HUES6 (cell line): ENCODE results near the gene MPZL2.
A peak's percentile ranks its signal among the peaks of the same experiment; 100 is the strongest.

Source experiments
- H3K27ac ChIP-seq: 2 replicates; pipeline ENCODE4 v1.7.0; 2013; ENCODE audit warnings: low read depth, mild to moderate bottlenecking, low read length, inconsistent platforms
- H3K27me3 ChIP-seq: 2 replicates; pipeline ENCODE4 v1.6.1; 2013; ENCODE audit warnings: low read length; ENCODE audit not compliant: control insufficient read depth, insufficient read depth
- H3K36me3 ChIP-seq: 2 replicates; pipeline ENCODE4 v1.6.1; 2013; ENCODE audit warnings: low read length; ENCODE audit not compliant: control insufficient read depth, insufficient read depth
- H3K4me1 ChIP-seq: 2 replicates; pipeline ENCODE4 v1.6.1; 2013; ENCODE audit warnings: low read length; ENCODE audit not compliant: control insufficient read depth, insufficient read depth
- H3K4me3 ChIP-seq: 2 replicates; pipeline ENCODE4 v1.5.1; 2013; ENCODE audit warnings: low read depth, low read length
- H3K9ac ChIP-seq: one replicate; pipeline ENCODE4 v1.6.1; 2013; ENCODE audit warnings: mild to moderate bottlenecking, low read length
- H3K9me3 ChIP-seq: 2 replicates; pipeline ENCODE4 v1.6.1; 2013; ENCODE audit warnings: low read depth, low read length; ENCODE audit not compliant: control insufficient read depth, insufficient read depth

Gene MPZL2

GRCh38 chr11:118210323-118210722, 53.8 kb downstream of the MPZL2 start:
- Histone ChIP-seq H3K36me3 (no peaks in the 10 kb centered on the region), H3K9ac (no peak overlapping the region), H3K4me1 (peaks cover 44% of the 10 kb centered on the region), H3K27me3 (no peaks in the 10 kb centered on the region), H3K27ac (0 out of 2 replicates have a peak overlapping the region, but pooled peaks have one; percentile 1), H3K9me3 (no peaks in the 10 kb centered on the region), H3K4me3 (no peak overlapping the region)

GRCh38 chr11:118209033-118209432, 55.1 kb downstream of the MPZL2 start:
- Histone ChIP-seq H3K9ac (no peak overlapping the region), H3K4me3 (no peak overlapping the region), H3K27me3 (no peaks in the 10 kb centered on the region), H3K9me3 (no peaks in the 10 kb centered on the region), H3K36me3 (no peaks in the 10 kb centered on the region), H3K4me1 (peaks cover 38% of the 10 kb centered on the region), H3K27ac (no peak overlapping the region)

GRCh38 chr11:118207079-118207478, 57.0 kb downstream of the MPZL2 start:
- Histone ChIP-seq H3K27ac (no peak overlapping the region), H3K27me3 (0 out of 2 replicates have a peak, but pooled peaks cover 4% of the 10 kb centered on the region), H3K4me3 (no peak overlapping the region), H3K9me3 (no peaks in the 10 kb centered on the region), H3K4me1 (peaks cover 19% of the 10 kb centered on the region), H3K36me3 (no peaks in the 10 kb centered on the region), H3K9ac (no peak overlapping the region)

GRCh38 chr11:118206391-118207031, 57.6 kb downstream of the MPZL2 start:
- Histone ChIP-seq H3K4me3 (no peak overlapping the region), H3K4me1 (peaks cover 13% of the 10 kb centered on the region)

GRCh38 chr11:118205606-118206378, 58.3 kb downstream of the MPZL2 start:
- no peak overlapping the region for H3K4me3 ChIP-seq
- H3K27me3 ChIP-seq, result 0 out of 2 replicates have a peak, but pooled peaks cover 4% of the 10 kb centered on the region
- no peaks in the 10 kb centered on the region for H3K9me3 ChIP-seq
- H3K4me1 ChIP-seq, result peaks cover 6% of the 10 kb centered on the region
- no peak overlapping the region for H3K27ac ChIP-seq
- H3K9ac ChIP-seq, result no peak overlapping the region
- H3K36me3 ChIP-seq, result no peaks in the 10 kb centered on the region

More at GRCh38 chr11:118206391-118207031, 57.6 kb downstream of the MPZL2 start:
- no peaks in the 10 kb centered on the region for H3K9me3 ChIP-seq
- 0 out of 2 replicates have a peak, but pooled peaks cover 4% of the 10 kb centered on the region for H3K27me3 ChIP-seq
- no peaks in the 10 kb centered on the region for H3K36me3 ChIP-seq
- no peak overlapping the region for H3K9ac ChIP-seq
- no peak overlapping the region for H3K27ac ChIP-seq
